Activated T-helper 2 cell treated with anti-CD3 and anti-CD28 coated beads, Interferon-gamma antibody, Interleukin-2, Interleukin-4, amounts not matched to agents 10 μg/mL and 5 μg/mL and 100 μg/mL, durations not matched to agents 14 hours and 24 hours and 36 hours (primary cell): ENCODE measurements around the gene ARPP21. TPM values are rescaled to one million over a fixed set of nuclear protein-coding genes. Genes with fewer than 3 reads are reported as not detected.
A peak's percentile ranks its signal among the peaks of the same experiment; 100 is the strongest.
"Not testable (repeated sequence)": the region's sequence is repeated elsewhere in the genome, so short reads cannot be mapped to it uniquely, and the experiment has no call there.

Source experiments
- DNase-seq: peaks from one replicate; pipeline ENCODE4 v3.0.0; 2021; ENCODE audit warnings: low spot score
- H3K27ac Mint-ChIP-seq: one replicate; pipeline ENCODE4 v1.8.0; 2021; ENCODE audit warnings: mixed read lengths
- H3K27me3 Mint-ChIP-seq: one replicate; pipeline ENCODE4 v1.8.0; 2021; ENCODE audit warnings: low read depth, mixed read lengths
- H3K36me3 Mint-ChIP-seq: one replicate; pipeline ENCODE4 v1.8.0; 2021; ENCODE audit warnings: low read depth, mixed read lengths
- H3K4me1 Mint-ChIP-seq: one replicate; pipeline ENCODE4 v1.8.0; 2021; ENCODE audit warnings: low read depth, mixed read lengths
- H3K4me3 Mint-ChIP-seq: one replicate; pipeline ENCODE4 v1.8.0; 2021; ENCODE audit warnings: low read depth, mild to moderate bottlenecking, moderate library complexity, mixed read lengths
- H3K9me3 Mint-ChIP-seq: one replicate; pipeline ENCODE4 v1.8.0; 2021; ENCODE audit warnings: mixed read lengths
- intact Hi-C: fragments of 100-400 bp; cut with micrococcal nuclease; formaldehyde crosslinking; loops from one replicate; pipeline ENCODE4 v1.15.1; 2023
- total RNA-seq: library from RNA; stranded (reverse); gene quantifications from 2 replicates; pipeline ENCODE4 v1.2.3, GENCODE V29; 2022

The ARPP21 gene
- total RNA-seq = 0.14 TPM in 1 of 2 replicates, not detected in the other

DNA sequence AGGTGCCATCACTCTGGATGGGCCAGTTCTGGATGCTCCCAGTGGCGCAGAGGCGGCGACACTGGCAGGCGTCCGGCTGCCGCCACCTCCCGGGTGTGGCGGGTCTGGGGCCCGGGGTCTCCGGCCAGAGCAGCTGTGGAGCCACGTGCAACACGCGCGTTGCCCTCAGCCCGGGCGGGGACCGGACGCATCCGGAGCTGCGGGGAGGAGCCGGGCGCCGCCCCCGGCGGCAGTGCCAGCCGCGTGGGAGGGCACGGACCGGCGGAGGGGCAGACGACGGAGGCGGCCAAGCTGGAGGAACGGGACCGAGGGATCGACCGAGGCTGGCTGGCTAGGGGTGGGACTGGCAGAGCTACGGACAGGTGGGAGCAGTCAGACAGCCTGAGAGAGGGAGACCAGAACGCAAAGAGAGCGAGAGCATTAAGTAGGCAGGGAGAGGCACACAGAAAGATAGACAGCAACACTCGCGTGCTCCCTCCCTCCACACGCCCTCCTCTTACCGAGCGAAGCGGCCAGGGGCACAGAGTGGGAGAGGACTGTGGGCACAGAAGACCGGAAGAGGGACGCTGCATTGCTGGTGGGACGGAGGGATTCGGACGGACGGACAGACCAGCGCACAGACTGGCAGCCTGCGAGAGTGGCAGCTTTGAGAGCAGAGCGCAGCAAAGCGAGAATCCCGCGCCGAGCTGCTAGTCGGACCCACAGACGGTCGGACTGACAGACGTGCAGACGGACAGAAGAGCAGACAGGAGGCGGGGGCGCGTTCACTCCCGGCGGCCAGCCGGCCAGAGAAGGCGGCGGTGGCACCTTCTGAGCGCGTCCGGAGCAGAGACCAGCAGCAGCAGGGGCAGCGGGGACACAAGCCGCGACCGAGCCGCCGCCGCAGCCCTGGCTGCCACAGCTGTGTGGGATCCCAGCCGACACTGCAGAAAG is at the start of gene ARPP21:
ARPP21 (plus strand) TSS at position 272 of the 933 bp plus-strand sequence. CDS start 42,227 bp downstream, outside the sequence.
- Mint-ChIP-seq H3K36me3 (no peaks in the 10 kb centered on the region), H3K27me3 (peaks cover 43% of the 10 kb centered on the region), H3K4me1 (peaks cover 6% of the 10 kb centered on the region), H3K4me3 (peak within 1 kb of the TSS; percentile 60), H3K9me3 (no peaks in the 10 kb centered on the region), H3K27ac (no peak within 1 kb of the TSS)
- intact Hi-C loops = no loop called here
- no peak for DNase-seq

GRCh38 chr3:35592589-35593295 is 46.6 kb upstream of the ARPP21 start:
- Mint-ChIP-seq H3K36me3 (no peaks in the 10 kb centered on the region), H3K27ac (no peak overlapping the region), H3K9me3 (no peaks in the 10 kb centered on the region), H3K27me3 (no peaks in the 10 kb centered on the region), H3K4me1 (no peaks in the 10 kb centered on the region), H3K4me3 (no peak overlapping the region)
- DNase-seq = no peak
- intact Hi-C loops = no loop called here

DNA sequence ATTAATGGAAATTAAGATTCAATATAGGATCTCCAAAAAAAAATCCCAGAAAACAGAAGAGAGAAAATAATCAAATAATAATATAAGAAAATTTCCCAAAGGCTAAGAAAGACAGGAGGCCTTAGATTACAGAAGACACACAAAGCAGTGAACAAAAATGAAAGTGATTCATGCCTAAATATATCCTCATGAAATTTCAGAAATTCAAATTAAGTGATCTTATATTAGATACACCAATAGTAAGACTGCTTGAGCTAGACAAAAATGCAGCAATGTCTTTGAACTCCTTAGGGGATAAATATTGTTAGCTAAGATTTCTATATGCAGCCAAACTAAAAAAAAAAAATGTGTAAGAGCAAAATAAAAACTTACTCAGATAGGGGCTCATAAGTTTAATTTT is 44.6 kb upstream of the ARPP21 start:
- Mint-ChIP-seq H3K4me3 (no peak overlapping the region), H3K27me3 (no peaks in the 10 kb centered on the region), H3K36me3 (no peaks in the 10 kb centered on the region), H3K27ac (no peak overlapping the region), H3K9me3 (no peaks in the 10 kb centered on the region), H3K4me1 (no peaks in the 10 kb centered on the region)
- DNase-seq = no peak
- intact Hi-C loops = no loop called here

DNA sequence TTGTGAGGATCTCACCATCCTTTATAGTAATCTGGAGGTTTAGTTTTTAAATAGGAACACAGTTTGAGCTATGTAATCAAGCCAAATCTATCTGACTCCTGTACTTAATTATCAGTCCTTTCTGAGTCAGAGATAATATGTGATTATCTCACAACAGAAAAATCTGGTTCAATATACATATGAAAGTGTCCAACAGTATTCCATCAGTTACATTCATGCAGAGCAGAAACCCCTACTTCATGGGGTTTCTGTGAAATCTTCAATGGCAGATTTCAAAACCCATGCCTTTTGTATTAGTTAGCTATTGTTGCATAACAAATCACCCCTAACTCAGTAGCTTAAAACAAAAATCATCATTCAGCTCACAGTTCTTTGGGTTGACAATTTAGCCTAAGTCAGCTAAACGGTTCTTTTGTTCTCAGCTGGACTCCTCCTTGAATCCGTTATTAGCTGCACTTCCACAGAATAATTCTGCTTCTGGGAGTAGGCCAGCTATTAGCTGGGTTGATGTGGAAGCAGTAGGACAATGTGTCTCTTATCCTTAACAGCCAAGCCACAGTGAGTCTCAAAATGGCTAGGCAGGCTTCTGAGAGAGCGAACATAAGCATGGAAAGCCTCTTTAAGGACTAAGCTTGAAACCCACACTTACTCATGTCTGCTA is 42.9 kb upstream of the ARPP21 start:
- H3K36me3 Mint-ChIP-seq = no peaks in the 10 kb centered on the region
- no peaks in the 10 kb centered on the region for H3K9me3 Mint-ChIP-seq
- no peak overlapping the region for H3K27ac Mint-ChIP-seq
- H3K27me3 Mint-ChIP-seq = no peaks in the 10 kb centered on the region
- no peaks in the 10 kb centered on the region for H3K4me1 Mint-ChIP-seq
- no peak overlapping the region for H3K4me3 Mint-ChIP-seq
- intact Hi-C loops = no loop called here
- no peak for DNase-seq

- H3K9me3 Mint-ChIP-seq = no peaks in the 10 kb centered on the region
- DNase-seq = no peak
- no peaks in the 10 kb centered on the region for H3K27me3 Mint-ChIP-seq
- no peak overlapping the region for H3K4me3 Mint-ChIP-seq
- H3K4me1 Mint-ChIP-seq = no peaks in the 10 kb centered on the region
- no peaks in the 10 kb centered on the region for H3K36me3 Mint-ChIP-seq
- intact Hi-C loops = no loop called here
- no peak overlapping the region for H3K27ac Mint-ChIP-seq
These were observed 41.8 kb upstream of the ARPP21 start for GRCh38 chr3:35597490-35597889.

DNA sequence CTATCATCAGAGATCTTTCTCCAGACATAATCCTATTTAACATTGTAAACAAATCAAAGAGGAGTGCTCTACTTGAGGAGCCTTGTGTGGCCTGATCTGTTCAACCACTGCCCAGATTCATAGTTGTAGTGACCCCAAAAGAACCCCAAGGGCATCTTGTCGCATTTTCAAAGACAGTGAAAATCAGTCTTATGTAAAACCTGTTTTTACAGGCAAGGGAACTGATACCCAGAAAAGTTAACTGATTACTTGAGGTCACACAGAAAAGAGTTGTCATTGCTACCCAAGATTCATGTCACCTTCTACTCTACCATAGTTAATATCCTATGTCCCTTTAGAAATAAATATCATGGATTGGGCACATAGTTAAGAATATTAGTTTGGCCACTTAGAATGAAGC is 40.5 kb upstream of the ARPP21 start:
- Mint-ChIP-seq H3K9me3 (no peaks in the 10 kb centered on the region), H3K4me3 (no peak overlapping the region), H3K4me1 (no peaks in the 10 kb centered on the region), H3K36me3 (no peaks in the 10 kb centered on the region), H3K27me3 (no peaks in the 10 kb centered on the region), H3K27ac (no peak overlapping the region)
- no peak for DNase-seq
- intact Hi-C loops = no loop called here

- H3K4me1 Mint-ChIP-seq = no peaks in the 10 kb centered on the region
- H3K27me3 Mint-ChIP-seq = no peaks in the 10 kb centered on the region
- H3K27ac Mint-ChIP-seq = no peak overlapping the region
- no peak for DNase-seq
- H3K36me3 Mint-ChIP-seq = no peaks in the 10 kb centered on the region
- H3K9me3 Mint-ChIP-seq = no peaks in the 10 kb centered on the region
- H3K4me3 Mint-ChIP-seq = no peak overlapping the region
- intact Hi-C loops = no loop called here
These were observed 37.4 kb upstream of the ARPP21 start for GRCh38 chr3:35601959-35602358.

- no peak overlapping the region for H3K4me3 Mint-ChIP-seq
- intact Hi-C loops = no loop called here
- H3K27ac Mint-ChIP-seq = no peak overlapping the region
- no peak for DNase-seq
- no peaks in the 10 kb centered on the region for H3K9me3 Mint-ChIP-seq
- H3K4me1 Mint-ChIP-seq = no peaks in the 10 kb centered on the region
- no peaks in the 10 kb centered on the region for H3K36me3 Mint-ChIP-seq
- H3K27me3 Mint-ChIP-seq = no peaks in the 10 kb centered on the region
These were observed 36.9 kb upstream of the ARPP21 start for GRCh38 chr3:35602395-35602936.

DNA sequence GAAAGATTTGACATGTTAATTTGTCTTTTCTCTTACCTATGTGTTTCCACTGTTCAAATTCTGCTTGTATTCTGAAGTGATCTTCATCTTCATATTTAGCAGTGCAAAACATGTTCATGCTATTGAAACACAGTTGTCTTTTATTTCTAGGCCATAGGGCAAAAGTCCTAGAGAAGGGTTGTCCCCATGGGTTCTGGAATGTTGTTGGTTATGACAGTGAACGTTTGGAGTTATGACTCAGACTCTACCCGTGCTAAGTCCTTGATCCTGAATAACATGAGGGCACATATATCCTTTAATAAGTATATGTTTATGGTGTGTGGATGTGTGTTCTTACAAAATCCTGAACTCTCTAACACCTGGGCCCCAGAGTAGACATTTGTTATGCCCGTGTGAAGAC is 23.0 kb upstream of the ARPP21 start:
- H3K4me1 Mint-ChIP-seq = no peaks in the 10 kb centered on the region
- intact Hi-C loops = no loop called here
- H3K27me3 Mint-ChIP-seq = no peaks in the 10 kb centered on the region
- no peak overlapping the region for H3K27ac Mint-ChIP-seq
- no peaks in the 10 kb centered on the region for H3K36me3 Mint-ChIP-seq
- H3K4me3 Mint-ChIP-seq = no peak overlapping the region
- no peaks in the 10 kb centered on the region for H3K9me3 Mint-ChIP-seq
- DNase-seq = no peak

DNA sequence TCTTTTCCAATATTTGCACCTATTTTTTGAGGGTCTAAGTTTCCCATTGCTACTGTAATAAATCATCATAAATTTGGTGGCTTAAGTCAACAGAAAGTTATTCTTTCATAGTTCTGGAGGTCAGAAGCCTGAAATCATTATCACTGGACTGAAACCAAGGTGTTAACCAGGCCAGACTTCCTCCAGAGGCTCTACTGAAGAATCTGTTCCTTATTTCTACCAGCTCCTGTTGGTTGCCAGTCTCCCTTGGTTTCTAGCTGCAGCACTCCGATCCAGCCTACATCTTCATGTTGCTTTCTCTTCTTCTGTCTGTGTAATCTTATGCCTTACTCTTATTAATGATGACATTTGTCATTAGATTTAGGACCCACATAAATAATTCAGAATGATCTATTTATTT is 22.0 kb upstream of the ARPP21 start:
- H3K36me3 Mint-ChIP-seq = no peaks in the 10 kb centered on the region
- no peaks in the 10 kb centered on the region for H3K4me1 Mint-ChIP-seq
- no peak for DNase-seq
- H3K9me3 Mint-ChIP-seq = no peaks in the 10 kb centered on the region
- no peaks in the 10 kb centered on the region for H3K27me3 Mint-ChIP-seq
- no peak overlapping the region for H3K4me3 Mint-ChIP-seq
- intact Hi-C loops = no loop called here
- H3K27ac Mint-ChIP-seq = no peak overlapping the region

DNA sequence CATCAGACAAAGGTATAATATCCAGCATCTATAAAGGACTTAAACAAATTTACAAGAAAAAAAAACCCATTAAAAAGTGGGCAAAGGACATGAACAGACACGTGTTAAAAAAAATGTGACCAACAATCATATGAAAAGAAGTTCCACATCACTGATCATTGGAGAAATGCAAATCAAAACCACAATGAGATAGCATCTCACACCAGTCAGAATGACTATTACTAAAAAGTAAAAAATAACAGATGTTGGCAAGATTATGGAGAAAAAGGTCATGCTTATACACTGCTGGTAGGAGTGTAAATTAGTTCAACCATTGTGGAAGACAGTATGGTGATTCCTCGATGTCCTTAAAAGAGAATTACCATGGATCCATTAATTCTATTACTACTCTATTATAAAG is 19.1 kb upstream of the ARPP21 start:
- H3K27ac Mint-ChIP-seq, H3K36me3 Mint-ChIP-seq, intact Hi-C loops, H3K4me1 Mint-ChIP-seq, H3K27me3 Mint-ChIP-seq, H3K4me3 Mint-ChIP-seq, H3K9me3 Mint-ChIP-seq, DNase-seq: not testable (repeated sequence)

GRCh38 chr3:35624698-35625097 is 14.6 kb upstream of the ARPP21 start:
- H3K36me3 Mint-ChIP-seq = no peaks in the 10 kb centered on the region
- no peak for DNase-seq
- H3K4me3 Mint-ChIP-seq = no peak overlapping the region
- H3K9me3 Mint-ChIP-seq = no peaks in the 10 kb centered on the region
- H3K4me1 Mint-ChIP-seq = no peaks in the 10 kb centered on the region
- H3K27ac Mint-ChIP-seq = no peak overlapping the region
- no peaks in the 10 kb centered on the region for H3K27me3 Mint-ChIP-seq
- intact Hi-C loops = no loop called here
